Measurements from ENCODE around the gene NDUFC2. TPM values are rescaled to one million over a fixed set of nuclear protein-coding genes. Genes with fewer than 3 reads are reported as not detected.

The NDUFC2 gene
- total and polyA plus RNA-seq, 3 donors from 2014 or later: 94.7 to 210 (median 105) TPM

DNA sequence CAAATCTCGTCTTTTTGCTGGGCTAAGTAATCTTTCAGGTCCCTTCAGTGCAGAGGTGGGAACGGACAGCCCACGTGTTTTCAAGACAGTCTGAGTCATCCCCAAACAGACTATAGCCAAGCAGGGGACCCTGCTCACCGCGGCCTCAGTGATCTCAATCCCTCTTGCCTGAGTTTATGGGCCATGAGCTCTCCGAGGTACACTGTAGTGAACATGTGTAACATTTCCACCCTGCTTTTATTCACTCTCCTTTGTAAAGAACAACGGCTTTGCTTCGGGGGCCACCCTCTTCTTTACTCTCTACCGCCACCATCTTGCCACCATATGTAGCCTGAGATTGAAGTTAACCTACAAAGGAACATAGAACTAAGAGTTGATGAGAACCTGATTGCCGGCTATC lies 45.0 kb downstream of the NDUFC2 start:
- intact Hi-C loops (cut with DNase I; ENCODE audit: low total_unique reads): no loop called here
- 69 to 79% methylated on average over 10 of the region's 10 CpGs for WGBS, 2 donors

DNA sequence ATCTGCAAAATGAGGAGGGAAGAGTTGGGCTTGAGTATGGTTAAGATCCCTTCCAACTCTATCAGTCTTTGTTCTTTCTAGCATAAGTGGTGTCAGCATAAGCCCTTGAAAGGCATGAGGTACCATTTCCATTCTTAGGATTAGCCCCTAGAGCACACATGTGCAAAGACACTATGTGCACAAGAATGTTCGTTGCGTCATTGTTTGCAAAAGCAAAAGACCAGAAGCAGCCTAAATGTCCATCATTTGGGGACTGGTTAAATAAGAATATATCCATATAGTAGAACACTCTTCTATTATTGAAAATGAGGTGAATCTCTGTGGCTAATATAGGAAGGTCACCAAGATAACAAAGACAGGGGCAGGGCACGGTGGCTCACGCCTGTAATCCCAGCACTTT lies 46.6 kb downstream of the NDUFC2 start:
- no peaks in the 10 kb centered on the region for H3K36me3 ChIP-seq (ENCODE audit: low read depth, missing control alignments)
- no peaks in the 10 kb centered on the region for H3K27me3 ChIP-seq
- no peak overlapping the region for H3K27ac ChIP-seq
- intact Hi-C loops (cut with DNase I; ENCODE audit: low total_unique reads): no loop called here
- H3K9me3 ChIP-seq: no peaks in the 10 kb centered on the region
- TF ChIP-seq CTCF (IDR thresholded peaks at IDR 0.05) (no peak), POLR2A (IDR thresholded peaks at IDR 0.05) (no peak)
- no peak for DNase-seq
- WGBS, 2 donors: 39 to 64% methylated on average over 4 of the region's 4 CpGs
- H3K4me3 ChIP-seq: no peak overlapping the region
- H3K4me1 ChIP-seq: peaks cover 7% of the 10 kb centered on the region

More for the DNA sequence above, 45.0 kb downstream of the NDUFC2 start:
- H3K36me3 ChIP-seq (ENCODE audit: low read depth, missing control alignments): no peaks in the 10 kb centered on the region
- TF ChIP-seq CTCF (IDR thresholded peaks at IDR 0.05) (no peak), POLR2A (IDR thresholded peaks at IDR 0.05) (no peak)
- no peak for DNase-seq
- H3K4me1 ChIP-seq: peaks cover 7% of the 10 kb centered on the region
- H3K27me3 ChIP-seq: no peaks in the 10 kb centered on the region
- H3K9me3 ChIP-seq: no peaks in the 10 kb centered on the region
- H3K27ac ChIP-seq: no peak overlapping the region
- no peak overlapping the region for H3K4me3 ChIP-seq

- no peak overlapping the region for H3K27ac ChIP-seq
Measured at GRCh38 chr11:78032090-78032489, 47.6 kb downstream of the NDUFC2 start.

DNA sequence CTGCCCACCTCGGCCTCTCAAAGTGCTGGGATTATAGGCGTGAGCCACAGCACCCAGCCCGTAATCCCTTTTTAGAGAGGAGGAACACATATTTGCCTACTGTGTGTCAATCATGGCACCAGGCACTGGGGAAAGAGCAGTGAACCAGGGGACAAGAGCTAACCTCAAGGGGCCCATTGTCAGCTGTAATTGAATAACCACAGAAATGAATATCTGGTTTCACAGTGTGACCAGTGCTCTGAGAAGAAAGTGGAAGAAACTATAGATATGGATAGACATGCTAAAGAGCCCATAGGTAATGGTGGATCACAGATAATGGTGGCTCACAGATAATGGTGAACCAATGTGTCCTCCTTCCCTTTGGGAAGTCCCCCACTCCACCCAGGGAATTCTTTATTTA lies 48.0 kb downstream of the NDUFC2 start:
- Histone ChIP-seq H3K27me3 (no peaks in the 10 kb centered on the region), H3K4me1 (peaks cover 7% of the 10 kb centered on the region), H3K4me3 (no peak overlapping the region), H3K9me3 (no peaks in the 10 kb centered on the region), H3K36me3 (ENCODE audit: low read depth, missing control alignments) (no peaks in the 10 kb centered on the region), H3K27ac (no peak overlapping the region)
- no peak for TF ChIP-seq POLR2A (IDR thresholded peaks at IDR 0.05)
- TF ChIP-seq CTCF (IDR thresholded peaks at IDR 0.05): no peak
- 95 to 100% methylated on average over 3 of the region's 3 CpGs for WGBS, 2 donors
- no peak for DNase-seq
- intact Hi-C loops (cut with DNase I; ENCODE audit: low total_unique reads): no loop called here

More at GRCh38 chr11:78032090-78032489, 47.6 kb downstream of the NDUFC2 start:
- H3K9me3 ChIP-seq: no peaks in the 10 kb centered on the region
- no peak overlapping the region for H3K4me3 ChIP-seq
- no peaks in the 10 kb centered on the region for H3K27me3 ChIP-seq
- TF ChIP-seq CTCF (IDR thresholded peaks at IDR 0.05) (no peak), POLR2A (IDR thresholded peaks at IDR 0.05) (no peak)
- peak; percentile 22 for DNase-seq
- H3K36me3 ChIP-seq (ENCODE audit: low read depth, missing control alignments): no peaks in the 10 kb centered on the region
- intact Hi-C loops (cut with DNase I; ENCODE audit: low total_unique reads): no loop called here
- peaks cover 7% of the 10 kb centered on the region for H3K4me1 ChIP-seq

All from testis (tissue), 3 donors.